Measurements from ENCODE around the gene EHD2. TPM values are rescaled to one million over a fixed set of nuclear protein-coding genes. Genes with fewer than 3 reads are reported as not detected.
A peak's percentile ranks its signal among the peaks of the same experiment; 100 is the strongest.

EHD2 gene
- total and polyA plus RNA-seq, 2 of the 4 experiments (the other 2 are of a cell fraction): 35.3 to 181 TPM

GRCh38 chr19:47778049-47778953, 65.1 kb downstream of the EHD2 start, which contains the start of gene SELENOW:
SELENOW (plus strand) TSS chr19:47778703; CDS start chr19:47778786, 83 bp downstream.
- Histone ChIP-seq H2BK15ac (ENCODE audit: low read depth, low read length) (peak within 1 kb of the TSS; percentile 98; the same call in 1 of the 3 replicates), H3K14ac (replicated peaks; ENCODE audit: low read depth, low read length) (peak within 1 kb of the TSS; percentile 94), H3K56ac (ENCODE audit: extremely low read depth, insufficient read depth, low read length) (peak within 1 kb of the TSS; percentile 98), H4K5ac (ENCODE audit: low read depth, low read length) (peak within 1 kb of the TSS; percentile 91), H2AK5ac (ENCODE audit: low read depth, low read length) (peak within 1 kb of the TSS; percentile 74), H2BK5ac (ENCODE audit: low read depth, low read length, poor library complexity, severe bottlenecking) (peak within 1 kb of the TSS; percentile 97), H3K9me3 (ENCODE audit: control insufficient read depth, insufficient read depth, low read length) (no peaks in the 10 kb centered on the region), H3K9me1 (ENCODE audit: insufficient read depth, low read length) (peaks cover 14% of the 10 kb centered on the region), H3K4me1 (ENCODE audit: control insufficient read depth, insufficient read depth, low read length) (peaks cover 2% of the 10 kb centered on the region; the same call in 1 of the 2 replicates), H3K4me2 (ENCODE audit: low read depth, low read length) (peak within 1 kb of the TSS; percentile 100), H3K4ac (ENCODE audit: low read depth, low read length) (peak within 1 kb of the TSS; percentile 96), H2BK120ac (ENCODE audit: low read depth, low read length) (peak within 1 kb of the TSS; percentile 100), H3K18ac (ENCODE audit: low read depth, low read length) (peak within 1 kb of the TSS; percentile 87), H3K4me3 (ENCODE audit: insufficient read depth, low read depth, low read length) (peak within 1 kb of the TSS; percentile 90), H2BK20ac (ENCODE audit: low read depth, low read length) (peak within 1 kb of the TSS; percentile 95; the same call in 1 of the 2 replicates), H2AFZ (replicated peaks; ENCODE audit: low read length, poor library complexity) (peak within 1 kb of the TSS; percentile 100), H3K27ac (ENCODE audit: insufficient read depth, low read length) (peak within 1 kb of the TSS; percentile 99), H4K20me1 (ENCODE audit: insufficient read depth, low read length) (peaks cover 27% of the 10 kb centered on the region; the same call in 1 of the 2 replicates), H3K23ac (ENCODE audit: low read depth, low read length) (peak within 1 kb of the TSS; percentile 96), H2AK9ac (replicated peaks; ENCODE audit: low read depth, low read length, poor library complexity) (peak within 1 kb of the TSS; percentile 83), H3K79me1 (ENCODE audit: low read depth in 1 of 2, low read length in 2 of 2) (peaks cover 24 to 42% of the 10 kb centered on the region in 2 experiments), H3K9ac (ENCODE audit: low read depth, low read length) (peak within 1 kb of the TSS; percentile 97), H3K36me3 (ENCODE audit: control insufficient read depth, insufficient read depth, low read length) (peaks cover 22% of the 10 kb centered on the region), H4K91ac (ENCODE audit: insufficient read depth, low read depth, low read length) (peak within 1 kb of the TSS; percentile 98), H4K8ac (ENCODE audit: low read depth in 2 of 2, low read length in 2 of 2) (peak within 1 kb of the TSS; percentile 79 to 98), H3K27me3 (ENCODE audit: control insufficient read depth, insufficient read depth, low read length) (no peaks in the 10 kb centered on the region)
- ChIA-PET POLR2A (ENCODE audit: unreplicated experiment) (no interaction called here), CTCF (interaction anchor here (0.6 kb wide), 1 partner anchor 13 kb away, joined by 3 read pairs; no protein-coding TSS in a partner anchor)
- in situ Hi-C loops (cut with MboI; ENCODE audit: low sequenced_read_pairs): no loop called here
- DNase-seq (peak; percentile 46), ATAC-seq (ENCODE audit: low read depth) (peak; percentile 94)
- intact Hi-C loops (cut with micrococcal nuclease): no loop called here
- WGBS, 2 experiments (ENCODE audit: extremely low coverage in 2 of 2, insufficient read length in 1 of 2): 0% methylated on average over 15 of the region's 65 CpGs; no CpG with 5 or more reads in 1 of the 2 experiments
- dilution Hi-C loops (cut with HindIII; ENCODE audit: low sequenced_read_pairs, unreplicated experiment): no loop called here
- BruUV-seq (replicated peaks): no TSS peak
- TF ChIP-seq POLR2A (IDR thresholded peaks at IDR 0.05; ENCODE audit: low read depth, low read length): peak; percentile 85
- no peak for TF ChIP-seq CTCF (conservative IDR thresholded peaks at IDR 0.05; ENCODE audit: low read depth, low read length)
- TF ChIP-seq NFE2L2 (IDR thresholded peaks at IDR 0.05; ENCODE audit: low read depth, low read length): no peak
- TF ChIP-seq SMC3 (IDR thresholded peaks at IDR 0.05; ENCODE audit: low read depth, low read length): no peak
- TF ChIP-seq MAZ (IDR thresholded peaks at IDR 0.05; ENCODE audit: borderline replicate concordance, low read depth, low read length): 0 out of 2 replicates have a peak, but pooled peaks have one; percentile 13
- TF ChIP-seq RFX5 (IDR thresholded peaks at IDR 0.05; ENCODE audit: low read depth, low read length): no peak
- no peak for TF ChIP-seq MAFK (IDR thresholded peaks at IDR 0.05; ENCODE audit: low read depth, low read length)
- no peak for TF ChIP-seq FOS (IDR thresholded peaks at IDR 0.05; ENCODE audit: low read depth, low read length)
- TF ChIP-seq RCOR1 (IDR thresholded peaks at IDR 0.05; ENCODE audit: insufficient replicate concordance, low read length): no peak
- no peak for TF ChIP-seq USF2 (IDR thresholded peaks at IDR 0.05; ENCODE audit: low read depth, low read length)
- no peak for TF ChIP-seq ELK1 (IDR thresholded peaks at IDR 0.05; ENCODE audit: borderline replicate concordance, low read depth, low read length)
- no peak for TF ChIP-seq CEBPB (IDR thresholded peaks at IDR 0.05; ENCODE audit: low read depth, low read length)
- TF ChIP-seq MXI1 (IDR thresholded peaks at IDR 0.05; ENCODE audit: borderline replicate concordance, low read depth, low read length): no peak

Data from IMR-90 (cell line).